Measurements from ENCODE around the gene CCR4. TPM values are rescaled to one million over a fixed set of nuclear protein-coding genes. Genes with fewer than 3 reads are reported as not detected.

Gene CCR4
- total RNA-seq, 1 experiment from 2014 or later, result 0.10 TPM

DNA sequence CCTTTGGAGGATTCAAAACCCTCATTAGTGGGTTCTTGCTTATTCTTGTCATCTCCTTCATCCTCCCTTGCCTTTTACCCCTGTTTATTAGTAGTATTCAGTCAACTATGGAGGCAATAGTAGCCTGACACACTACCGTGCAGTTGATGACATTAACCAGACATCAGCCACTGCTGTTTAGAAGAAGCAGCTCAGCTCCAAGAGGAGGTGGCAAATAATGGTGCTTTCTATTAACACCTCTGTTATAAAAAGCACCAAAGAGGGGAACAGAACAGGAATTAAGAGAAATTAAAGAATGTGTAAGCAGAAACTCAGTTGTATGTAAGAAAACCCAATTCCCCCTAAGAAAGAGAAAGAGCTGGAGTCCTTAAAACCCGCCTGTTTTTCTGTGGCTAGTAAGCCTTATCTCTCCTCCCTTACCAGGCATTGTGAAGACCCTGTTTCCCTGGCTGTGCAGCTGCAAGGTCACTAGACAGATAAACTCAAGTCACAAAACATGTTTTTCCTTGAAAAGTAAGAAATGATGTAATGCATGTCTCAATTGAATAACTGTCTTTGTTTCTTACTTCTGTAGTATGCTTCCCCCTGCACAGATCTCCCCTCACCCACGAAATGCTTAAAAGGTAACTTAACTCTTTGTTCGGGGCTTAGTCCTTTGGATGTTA, 21.2 kb downstream of the CCR4 start:
- H3K36me3 ChIP-seq (ENCODE audit: control insufficient read depth, insufficient read depth, low read length), result no peaks in the 10 kb centered on the region
- H3K4me3 ChIP-seq (ENCODE audit: low read depth in 2 of 2, low read length in 2 of 2), result no peak overlapping the region
- H3K27ac ChIP-seq (ENCODE audit: low read length), result no peak overlapping the region
- ATAC-seq, result no peak
- ChIA-PET CTCF (no interaction called here), POLR2A (no interaction called here)
- no peaks in the 10 kb centered on the region for H3K4me1 ChIP-seq (ENCODE audit: control insufficient read depth, insufficient read depth, low read length)
- intact Hi-C loops (cut with micrococcal nuclease; ENCODE audit: unreplicated experiment), result no loop called here
- no TSS peak for BruUV-seq (replicated peaks)
- no peak for DNase-seq (ENCODE audit: low read depth, low spot score)
- no peaks in the 10 kb centered on the region for H3K27me3 ChIP-seq (ENCODE audit: control insufficient read depth, insufficient read depth, low read length)
- in situ Hi-C loops (cut with HindIII; ENCODE audit: low pct_unique_long_range_greater_than_20kb, low sequenced_read_pairs), result no loop called here
- no peak for TF ChIP-seq SIN3A (IDR thresholded peaks at IDR 0.05; ENCODE audit: borderline replicate concordance, insufficient read depth, low read depth, low read length)
- TF ChIP-seq CTCF (IDR thresholded peaks at IDR 0.05), result no peak
- no peak for TF ChIP-seq REST (IDR thresholded peaks at IDR 0.05; ENCODE audit: insufficient read depth in 1 of 2, low read depth in 2 of 2, low read length in 1 of 2)
- TF ChIP-seq TCF7L2 (IDR thresholded peaks at IDR 0.05; ENCODE audit: low read depth, low read length), result no peak
- no peak for TF ChIP-seq POLR2AphosphoS5 (IDR thresholded peaks at IDR 0.05; ENCODE audit: low read depth, low read length)
- no peaks in the 10 kb centered on the region for H3K9me3 ChIP-seq (ENCODE audit: control insufficient read depth, insufficient read depth, low read depth, low read length)

DNA sequence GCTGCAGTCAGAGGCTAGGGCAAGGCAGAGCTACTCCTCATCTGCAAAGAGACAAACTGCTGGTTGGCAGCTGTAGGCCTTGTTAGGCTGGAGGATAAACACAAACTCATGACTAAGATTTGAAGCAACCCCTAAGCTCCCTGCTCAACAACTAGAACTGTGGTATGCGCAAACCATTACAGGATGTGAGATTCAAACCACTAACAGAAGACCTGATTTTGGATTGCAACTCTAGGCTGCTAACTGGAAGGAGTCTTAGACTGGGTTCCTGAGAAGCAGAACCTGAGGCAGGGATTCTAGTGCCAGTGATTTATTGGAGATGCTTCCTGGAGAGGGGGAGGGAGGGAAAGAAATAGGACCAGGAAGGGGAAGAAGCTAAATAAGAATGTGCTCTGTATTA, 22.5 kb downstream of the CCR4 start:
- no peaks in the 10 kb centered on the region for H3K27me3 ChIP-seq (ENCODE audit: control insufficient read depth, insufficient read depth, low read length)
- H3K27ac ChIP-seq (ENCODE audit: low read length), result no peak overlapping the region
- in situ Hi-C loops (cut with HindIII; ENCODE audit: low pct_unique_long_range_greater_than_20kb, low sequenced_read_pairs), result no loop called here
- DNase-seq (ENCODE audit: low read depth, low spot score), result no peak
- CTCF ChIA-PET, result no interaction called here
- no peak for TF ChIP-seq SIN3A (IDR thresholded peaks at IDR 0.05; ENCODE audit: borderline replicate concordance, insufficient read depth, low read depth, low read length)
- no peak for TF ChIP-seq CTCF (IDR thresholded peaks at IDR 0.05)
- H3K9me3 ChIP-seq (ENCODE audit: control insufficient read depth, insufficient read depth, low read depth, low read length), result no peaks in the 10 kb centered on the region
- H3K4me3 ChIP-seq (ENCODE audit: low read depth in 2 of 2, low read length in 2 of 2), result no peak overlapping the region
- BruUV-seq (replicated peaks), result no TSS peak
- no peak for ATAC-seq
- no peaks in the 10 kb centered on the region for H3K36me3 ChIP-seq (ENCODE audit: control insufficient read depth, insufficient read depth, low read length)
- intact Hi-C loops (cut with micrococcal nuclease; ENCODE audit: unreplicated experiment), result no loop called here
- POLR2A ChIA-PET, result interaction anchor here (0.6 kb wide), 1 partner anchor 283 kb away, joined by 3 read pairs; no protein-coding TSS in a partner anchor
- H3K4me1 ChIP-seq (ENCODE audit: control insufficient read depth, insufficient read depth, low read length), result no peaks in the 10 kb centered on the region
